SKM-1 (cell line): ENCODE measurements around the gene LAG3.
"Not testable (repeated sequence)": the region's sequence is repeated elsewhere in the genome, so short reads cannot be mapped to it uniquely, and the experiment has no call there.

Experiments
- DNase-seq: peaks from one replicate; lab custom pipeline; 2025; ENCODE audit not compliant: unreplicated experiment; lab: John Stamatoyannopoulos, UW

The LAG3 gene

GRCh38 chr12:6772331-6772695 lies at the start of gene LAG3:
Gene LAG3, plus strand, starts transcription at chr12:6772520. Its CDS starts 333 bp downstream, at chr12:6772853.
- no peak for DNase-seq

GRCh38 chr12:6722863-6723262 lies 49.5 kb upstream of the LAG3 start:
- DNase-seq = no peak

- peak; percentile 77 for DNase-seq
Measured at GRCh38 chr12:6723607-6724408, 48.5 kb upstream of the LAG3 start, which contains the start of gene COPS7A. Gene COPS7A, plus strand, starts transcription at chr12:6724046. Its CDS starts 611 bp downstream, at chr12:6724657.

GRCh38 chr12:6724409-6724797 lies 47.9 kb upstream of the LAG3 start:
- DNase-seq = no peak

- no peak for DNase-seq
Measured at GRCh38 chr12:6725350-6725749, 47.0 kb upstream of the LAG3 start.

GRCh38 chr12:6729186-6729585 lies 43.1 kb upstream of the LAG3 start:
- no peak for DNase-seq

GRCh38 chr12:6730169-6730568 lies 42.2 kb upstream of the LAG3 start:
- DNase-seq = no peak

GRCh38 chr12:6734506-6735387 lies 37.6 kb upstream of the LAG3 start:
- DNase-seq = no peak

- DNase-seq = no peak
Measured at GRCh38 chr12:6735448-6736191, 36.7 kb upstream of the LAG3 start.

GRCh38 chr12:6736754-6737153 lies 35.6 kb upstream of the LAG3 start:
- no peak for DNase-seq

- DNase-seq = not testable (repeated sequence)
Measured at GRCh38 chr12:6742080-6742479, 30.2 kb upstream of the LAG3 start.

- no peak for DNase-seq
Measured at GRCh38 chr12:6742834-6743233, 29.5 kb upstream of the LAG3 start.

GRCh38 chr12:6743300-6743699 lies 29.0 kb upstream of the LAG3 start:
- DNase-seq = not testable (repeated sequence)

- peak; percentile 64 for DNase-seq
Measured at GRCh38 chr12:6745741-6746525, 26.4 kb upstream of the LAG3 start.

- DNase-seq = no peak
Measured at GRCh38 chr12:6747216-6747615, 25.1 kb upstream of the LAG3 start.

GRCh38 chr12:6748761-6749160 lies 23.6 kb upstream of the LAG3 start:
- DNase-seq = no peak

- DNase-seq = no peak
Measured at GRCh38 chr12:6750506-6750905, 21.8 kb upstream of the LAG3 start.

- no peak for DNase-seq
Measured at GRCh38 chr12:6751767-6752166, 20.6 kb upstream of the LAG3 start.

- no peak for DNase-seq
Measured at GRCh38 chr12:6752167-6752920, 20.0 kb upstream of the LAG3 start.
